Smooth muscle cell (in vitro differentiated cells): ENCODE data around the gene PTPRG. TPM values are rescaled to one million over a fixed set of nuclear protein-coding genes. Genes with fewer than 3 reads are reported as not detected.

ENCODE experiments used
- DNase-seq: peaks from one replicate; lab custom pipeline; 2025; ENCODE audit not compliant: unreplicated experiment; lab: John Stamatoyannopoulos, UW
- H2AFZ ChIP-seq: fragments of 200-600 bp; sonication (generic); 2 replicates; pipeline ENCODE4 v1.6.0; 2016; ENCODE audit warnings: antibody characterized with exemption, low read depth, mild to moderate bottlenecking
- H3F3A ChIP-seq: fragments of 200-600 bp; sonication (generic); 2 replicates; pipeline ENCODE4 v1.6.0; 2017; ENCODE audit warnings: antibody characterized with exemption, low read depth
- H3K27ac ChIP-seq: fragments of 200-600 bp; sonication (generic); 2 replicates; pipeline ENCODE4 v1.5.1; 2016; ENCODE audit warnings: low read depth, mild to moderate bottlenecking
- H3K27me3 ChIP-seq: fragments of 200-600 bp; sonication (generic); 2 replicates; pipeline ENCODE4 v1.6.1; 2016; ENCODE audit warnings: low read depth, mild to moderate bottlenecking
- H3K36me3 ChIP-seq: fragments of 200-600 bp; sonication (generic); 2 replicates; pipeline ENCODE4 v1.5.1; 2016; ENCODE audit warnings: low read depth
- H3K4me1 ChIP-seq: fragments of 200-600 bp; sonication (generic); 2 replicates; pipeline ENCODE4 v1.5.1; 2016; ENCODE audit warnings: low read depth
- H3K4me2 ChIP-seq: fragments of 200-600 bp; sonication (generic); 2 replicates; pipeline ENCODE4 v1.6.0; 2016; ENCODE audit warnings: mild to moderate bottlenecking
- H3K4me3 ChIP-seq: fragments of 200-600 bp; sonication (generic); 2 replicates; pipeline ENCODE4 v1.5.1; 2016; ENCODE audit warnings: mild to moderate bottlenecking
- H3K79me2 ChIP-seq: fragments of 200-600 bp; sonication (generic); 2 replicates; pipeline ENCODE4 v1.6.0; 2016; ENCODE audit warnings: low read depth, mild to moderate bottlenecking
- H3K9ac ChIP-seq: fragments of 200-600 bp; sonication (generic); 2 replicates; pipeline ENCODE4 v1.6.0; 2016; ENCODE audit warnings: low read depth
- H3K9me3 ChIP-seq: fragments of 200-600 bp; sonication (generic); replicated peaks from 2 replicates; pipeline ENCODE4 v1.5.1; 2016; ENCODE audit warnings: low read depth
- H4K20me1 ChIP-seq: fragments of 200-600 bp; sonication (generic); 2 replicates; pipeline ENCODE4 v1.6.0; 2016; ENCODE audit warnings: low read depth
- CTCF ChIP-seq: fragments of 200-600 bp; sonication (generic); IDR thresholded peaks from 2 replicates; pipeline ENCODE4 v1.5.1; 2017; ENCODE audit warnings: borderline replicate concordance, mild to moderate bottlenecking, antibody characterized with exemption; ENCODE audit not compliant: insufficient read depth, poor library complexity, severe bottlenecking
- WGBS: methylation state at CpG from one replicate; pipeline ENCODE4 v1.1.7; 2016; ENCODE audit warnings: low lambda C conversion rate; 5-methylcytosine and 5-hydroxymethylcytosine counted together
- polyA plus RNA-seq: library from polyadenylated mRNA; unstranded; fragments of >200 nt; fragmentation: Nextera tagmentation; extraction: Ambion mirVana; gene quantifications from 2 replicates; pipeline ENCODE4 v1.2.1, GENCODE V29; 2016
- total RNA-seq: library from RNA; depleted of rRNA; stranded (reverse); fragments of >200 nt; gene quantifications from 2 replicates; pipeline ENCODE4 v1.2.3, GENCODE V29; 2014

Gene PTPRG
- total and polyA plus RNA-seq, 2 experiments from 2014 or later = 21.2 to 87.3 TPM

- Histone ChIP-seq H3K4me3 (no peak overlapping the region), H4K20me1 (peaks cover 33% of the 10 kb centered on the region), H3K9ac (no peak overlapping the region), H3K36me3 (no peaks in the 10 kb centered on the region), H3K9me3 (no peaks in the 10 kb centered on the region), H2AFZ (no peak overlapping the region), H3K4me2 (no peak overlapping the region), H3K27ac (no peak overlapping the region), H3K4me1 (peaks cover 25% of the 10 kb centered on the region), H3K79me2 (no peaks in the 10 kb centered on the region), H3K27me3 (no peaks in the 10 kb centered on the region), H3F3A (peaks cover 5% of the 10 kb centered on the region)
- DNase-seq = no peak
- no peak for TF ChIP-seq CTCF
Measured at GRCh38 chr3:62238431-62238830, 677.1 kb downstream of the PTPRG start.

GRCh38 chr3:62241279-62241678 is 679.9 kb downstream of the PTPRG start:
- Histone ChIP-seq H3K4me3 (no peak overlapping the region), H3K27me3 (no peaks in the 10 kb centered on the region), H3K9ac (no peak overlapping the region), H3K36me3 (no peaks in the 10 kb centered on the region), H3K79me2 (no peaks in the 10 kb centered on the region), H2AFZ (no peak overlapping the region), H3K27ac (no peak overlapping the region), H3K4me2 (peak overlapping the region; percentile 72), H3F3A (peaks cover 5% of the 10 kb centered on the region), H4K20me1 (peaks cover 32% of the 10 kb centered on the region), H3K4me1 (peaks cover 25% of the 10 kb centered on the region), H3K9me3 (no peaks in the 10 kb centered on the region)
- WGBS = 10% methylated on average over 4 of the region's 4 CpGs
- TF ChIP-seq CTCF = no peak
- DNase-seq = no peak

- TF ChIP-seq CTCF = no peak
- no peak overlapping the region for H3K27ac ChIP-seq
- H2AFZ ChIP-seq = no peak overlapping the region
- no peak for DNase-seq
- no peaks in the 10 kb centered on the region for H3K36me3 ChIP-seq
- no peak overlapping the region for H3K4me3 ChIP-seq
- no peak overlapping the region for H3K9ac ChIP-seq
- H3K9me3 ChIP-seq = no peaks in the 10 kb centered on the region
- peaks cover 5% of the 10 kb centered on the region for H3F3A ChIP-seq
- peaks cover 25% of the 10 kb centered on the region for H3K4me1 ChIP-seq
- H3K79me2 ChIP-seq = no peaks in the 10 kb centered on the region
- H3K4me2 ChIP-seq = no peak overlapping the region
- WGBS = 92% methylated on average over 12 of the region's 12 CpGs
- H3K27me3 ChIP-seq = no peaks in the 10 kb centered on the region
- H4K20me1 ChIP-seq = peaks cover 43% of the 10 kb centered on the region
Measured at GRCh38 chr3:62242831-62243509, 681.6 kb downstream of the PTPRG start.

- TF ChIP-seq CTCF = no peak
- 76% methylated on average over 2 of the region's 2 CpGs for WGBS
- Histone ChIP-seq H3K9me3 (no peaks in the 10 kb centered on the region), H2AFZ (no peak overlapping the region), H3K27ac (no peak overlapping the region), H3F3A (no peaks in the 10 kb centered on the region), H3K27me3 (no peaks in the 10 kb centered on the region), H3K4me2 (no peak overlapping the region), H3K9ac (no peak overlapping the region), H3K36me3 (no peaks in the 10 kb centered on the region), H3K4me1 (peaks cover 16% of the 10 kb centered on the region), H3K4me3 (no peak overlapping the region), H3K79me2 (no peaks in the 10 kb centered on the region), H4K20me1 (peaks cover 32% of the 10 kb centered on the region)
- no peak for DNase-seq
Measured at GRCh38 chr3:62246094-62246493, 684.7 kb downstream of the PTPRG start.
